ENCODE data around the gene SLC35F1. TPM values are rescaled to one million over a fixed set of nuclear protein-coding genes. Genes with fewer than 3 reads are reported as not detected.

SLC35F1 gene
- total and polyA plus RNA-seq, 2 experiments from 2014 or later = not detected

DNA sequence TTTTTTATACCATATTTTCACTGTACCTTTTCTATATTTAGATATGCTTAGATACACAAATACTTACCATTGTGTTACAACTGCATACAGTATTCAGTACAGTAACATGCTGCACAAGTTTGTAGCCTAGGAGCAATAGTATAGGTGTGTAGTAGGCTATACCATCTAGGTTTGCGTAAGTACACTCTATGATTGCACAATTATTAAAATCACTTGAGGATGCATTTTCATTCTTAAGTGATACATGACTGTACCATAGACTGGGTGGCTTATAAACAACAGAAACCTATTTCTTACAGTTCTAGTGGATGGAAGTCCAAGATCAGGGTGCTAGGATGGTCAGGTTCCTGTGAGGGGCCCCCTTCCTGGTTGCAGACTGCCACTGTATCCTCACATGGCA lies 234.1 kb downstream of the SLC35F1 start:
- Histone ChIP-seq H3K4me1 (ENCODE audit: insufficient read depth) (no peaks in the 10 kb centered on the region), H3K36me3 (ENCODE audit: low read depth) (no peaks in the 10 kb centered on the region), H3K27me3 (replicated peaks; ENCODE audit: insufficient read depth) (no peaks in the 10 kb centered on the region), H2AFZ (no peak overlapping the region), H3K9ac (no peak overlapping the region), H3K4me3 (no peak overlapping the region), H3K9me2 (ENCODE audit: insufficient read depth) (no peaks in the 10 kb centered on the region), H3K79me2 (ENCODE audit: insufficient read depth) (no peaks in the 10 kb centered on the region), H3K27ac (no peak overlapping the region), H3K9me3 (ENCODE audit: low read depth) (no peaks in the 10 kb centered on the region), H4K20me1 (ENCODE audit: insufficient read depth) (no peaks in the 10 kb centered on the region), H3K4me2 (ENCODE audit: unreplicated experiment) (no peak overlapping the region), H3F3A (ENCODE audit: insufficient read depth) (no peaks in the 10 kb centered on the region)
- TF ChIP-seq EZH2phosphoT487 (IDR thresholded peaks at IDR 0.05; ENCODE audit: insufficient read depth, low read depth) = no peak
- TF ChIP-seq EZH2 (IDR thresholded peaks at IDR 0.05; ENCODE audit: insufficient read depth, poor library complexity, severe bottlenecking) = no peak
- in situ Hi-C loops (cut with MboI) = no loop called here
- WGBS, 2 experiments (ENCODE audit: low coverage in 1 of 2, low lambda C conversion rate in 2 of 2, missing lambda C conversion rate in 2 of 2) = 63 to 69% methylated on average over 1 of the region's 1 CpG
- no peak for DNase-seq

- Histone ChIP-seq H3K9ac (no peak overlapping the region), H3K4me1 (ENCODE audit: insufficient read depth) (no peaks in the 10 kb centered on the region), H3K27me3 (replicated peaks; ENCODE audit: insufficient read depth) (no peaks in the 10 kb centered on the region), H3K9me2 (ENCODE audit: insufficient read depth) (no peaks in the 10 kb centered on the region), H3K9me3 (ENCODE audit: low read depth) (no peaks in the 10 kb centered on the region), H3K4me3 (no peak overlapping the region), H3K27ac (no peak overlapping the region), H3K36me3 (ENCODE audit: low read depth) (no peaks in the 10 kb centered on the region), H3K4me2 (ENCODE audit: unreplicated experiment) (no peak overlapping the region), H3K79me2 (ENCODE audit: insufficient read depth) (no peaks in the 10 kb centered on the region), H4K20me1 (ENCODE audit: insufficient read depth) (no peaks in the 10 kb centered on the region), H2AFZ (no peak overlapping the region), H3F3A (ENCODE audit: insufficient read depth) (no peaks in the 10 kb centered on the region)
- TF ChIP-seq EZH2phosphoT487 (IDR thresholded peaks at IDR 0.05; ENCODE audit: insufficient read depth, low read depth) (no peak), EZH2 (IDR thresholded peaks at IDR 0.05; ENCODE audit: insufficient read depth, poor library complexity, severe bottlenecking) (no peak)
- DNase-seq = no peak
- WGBS, 2 experiments (ENCODE audit: low coverage in 1 of 2, low lambda C conversion rate in 2 of 2, missing lambda C conversion rate in 2 of 2) = 63 to 75% methylated on average over 1 of the region's 1 CpG
- in situ Hi-C loops (cut with MboI) = no loop called here
These were observed 239.5 kb downstream of the SLC35F1 start for GRCh38 chr6:118146584-118146983.

DNA sequence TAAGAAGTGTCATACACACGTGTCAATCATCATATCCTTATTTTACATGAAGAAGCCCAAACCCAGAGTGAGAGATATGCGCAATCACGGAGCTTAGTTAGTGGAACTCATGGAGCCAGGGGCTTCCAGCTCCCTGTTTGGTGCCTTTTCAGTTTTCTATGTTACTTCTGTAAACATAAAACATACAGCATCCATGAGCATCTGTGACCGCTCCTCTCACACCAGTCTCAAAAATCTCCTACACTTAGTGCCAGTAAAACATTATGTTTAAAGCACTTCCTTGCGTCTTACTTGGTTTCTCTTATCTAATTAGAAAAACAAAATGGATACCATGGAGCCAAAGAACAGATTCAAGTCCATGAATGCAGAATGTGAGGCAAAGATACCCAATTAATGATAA lies 240.4 kb downstream of the SLC35F1 start:
- H4K20me1 ChIP-seq (ENCODE audit: insufficient read depth) = no peaks in the 10 kb centered on the region
- no peaks in the 10 kb centered on the region for H3K27me3 ChIP-seq (replicated peaks; ENCODE audit: insufficient read depth)
- WGBS, 2 experiments (ENCODE audit: low coverage in 1 of 2, low lambda C conversion rate in 2 of 2, missing lambda C conversion rate in 2 of 2) = 36 to 48% methylated on average over 5 of the region's 5 CpGs
- H3K9me2 ChIP-seq (ENCODE audit: insufficient read depth) = no peaks in the 10 kb centered on the region
- no peaks in the 10 kb centered on the region for H3K9me3 ChIP-seq (ENCODE audit: low read depth)
- H3K4me3 ChIP-seq = no peak overlapping the region
- no peaks in the 10 kb centered on the region for H3K79me2 ChIP-seq (ENCODE audit: insufficient read depth)
- H3K4me2 ChIP-seq (ENCODE audit: unreplicated experiment) = no peak overlapping the region
- H3F3A ChIP-seq (ENCODE audit: insufficient read depth) = no peaks in the 10 kb centered on the region
- no peak for TF ChIP-seq EZH2phosphoT487 (IDR thresholded peaks at IDR 0.05; ENCODE audit: insufficient read depth, low read depth)
- TF ChIP-seq EZH2 (IDR thresholded peaks at IDR 0.05; ENCODE audit: insufficient read depth, poor library complexity, severe bottlenecking) = no peak
- DNase-seq = no peak
- in situ Hi-C loops (cut with MboI) = no loop called here
- no peaks in the 10 kb centered on the region for H3K36me3 ChIP-seq (ENCODE audit: low read depth)
- no peak overlapping the region for H2AFZ ChIP-seq
- H3K4me1 ChIP-seq (ENCODE audit: insufficient read depth) = no peaks in the 10 kb centered on the region
- H3K27ac ChIP-seq = no peak overlapping the region
- no peak overlapping the region for H3K9ac ChIP-seq

DNA sequence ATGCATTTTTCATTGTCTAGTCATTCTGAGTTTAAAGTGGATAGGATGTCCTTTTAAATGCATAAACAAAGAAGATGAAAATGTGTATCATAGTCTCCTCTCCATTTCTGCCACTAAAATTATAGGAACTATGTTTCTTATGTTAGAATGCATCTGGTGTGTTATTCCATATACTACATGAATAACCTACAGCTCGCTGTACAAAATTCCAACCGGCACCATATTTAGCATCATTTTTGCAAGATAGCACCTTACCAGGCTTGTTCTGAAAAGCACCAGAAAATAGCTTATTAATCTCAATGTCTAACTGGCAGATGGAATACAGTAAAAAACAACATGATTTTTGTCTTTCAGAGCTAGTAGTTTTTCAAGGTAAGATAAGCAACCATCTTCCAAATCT lies 241.5 kb downstream of the SLC35F1 start:
- Histone ChIP-seq H3K27me3 (replicated peaks; ENCODE audit: insufficient read depth) (no peaks in the 10 kb centered on the region), H3K4me2 (ENCODE audit: unreplicated experiment) (no peak overlapping the region), H4K20me1 (ENCODE audit: insufficient read depth) (no peaks in the 10 kb centered on the region), H3K36me3 (ENCODE audit: low read depth) (no peaks in the 10 kb centered on the region), H3K9me2 (ENCODE audit: insufficient read depth) (no peaks in the 10 kb centered on the region), H3K27ac (no peak overlapping the region), H3K4me1 (ENCODE audit: insufficient read depth) (no peaks in the 10 kb centered on the region), H3K79me2 (ENCODE audit: insufficient read depth) (no peaks in the 10 kb centered on the region), H3K9ac (no peak overlapping the region), H3K9me3 (ENCODE audit: low read depth) (no peaks in the 10 kb centered on the region), H3F3A (ENCODE audit: insufficient read depth) (no peaks in the 10 kb centered on the region), H3K4me3 (no peak overlapping the region), H2AFZ (no peak overlapping the region)
- WGBS, 2 experiments (ENCODE audit: low coverage in 1 of 2, low lambda C conversion rate in 2 of 2, missing lambda C conversion rate in 2 of 2) = 35 to 41% methylated on average over 2 of the region's 2 CpGs
- TF ChIP-seq EZH2phosphoT487 (IDR thresholded peaks at IDR 0.05; ENCODE audit: insufficient read depth, low read depth) = no peak
- TF ChIP-seq EZH2 (IDR thresholded peaks at IDR 0.05; ENCODE audit: insufficient read depth, poor library complexity, severe bottlenecking) = no peak
- DNase-seq = no peak
- in situ Hi-C loops (cut with MboI) = no loop called here

GRCh38 chr6:118152524-118152923 lies 245.5 kb downstream of the SLC35F1 start:
- no peak overlapping the region for H3K4me2 ChIP-seq (ENCODE audit: unreplicated experiment)
- H4K20me1 ChIP-seq (ENCODE audit: insufficient read depth) = no peaks in the 10 kb centered on the region
- in situ Hi-C loops (cut with MboI) = no loop called here
- H3K27me3 ChIP-seq (replicated peaks; ENCODE audit: insufficient read depth) = no peaks in the 10 kb centered on the region
- DNase-seq = no peak
- H3K79me2 ChIP-seq (ENCODE audit: insufficient read depth) = no peaks in the 10 kb centered on the region
- no peak overlapping the region for H3K4me3 ChIP-seq
- TF ChIP-seq EZH2 (IDR thresholded peaks at IDR 0.05; ENCODE audit: insufficient read depth, poor library complexity, severe bottlenecking) (no peak), EZH2phosphoT487 (IDR thresholded peaks at IDR 0.05; ENCODE audit: insufficient read depth, low read depth) (no peak)
- no peaks in the 10 kb centered on the region for H3F3A ChIP-seq (ENCODE audit: insufficient read depth)
- H2AFZ ChIP-seq = no peak overlapping the region
- H3K36me3 ChIP-seq (ENCODE audit: low read depth) = no peaks in the 10 kb centered on the region
- H3K9ac ChIP-seq = no peak overlapping the region
- no peaks in the 10 kb centered on the region for H3K4me1 ChIP-seq (ENCODE audit: insufficient read depth)
- no peaks in the 10 kb centered on the region for H3K9me2 ChIP-seq (ENCODE audit: insufficient read depth)
- H3K9me3 ChIP-seq (ENCODE audit: low read depth) = no peaks in the 10 kb centered on the region
- H3K27ac ChIP-seq = no peak overlapping the region
